Activated B cell treated with CpG ODN at 0.5 μM for 24 hours (primary cell): ENCODE results near the gene NDOR1. TPM values are rescaled to one million over a fixed set of nuclear protein-coding genes. Genes with fewer than 3 reads are reported as not detected.

Experiments
- ATAC-seq: fragments of 200-7000 bp; cut with Tn5 transposase; one replicate; pipeline ENCODE4 v1.10.0; 2021; ENCODE audit warnings: low read depth, mild to moderate bottlenecking, moderate library complexity
- CTCF ChIA-PET: fragments of 350-600 bp; sonication (Branson Sonifier 250); formaldehyde crosslinking; loops from one replicate; lab custom pipeline; 2021; ENCODE audit warnings: antibody characterized with exemption; lab: Charles Lee
- POLR2A ChIA-PET: fragments of 350-600 bp; sonication (Branson Sonifier 250); formaldehyde crosslinking; loops from one replicate; lab custom pipeline; 2021; ENCODE audit warnings: antibody characterized with exemption; lab: Charles Lee
- DNase-seq: peaks from one replicate; pipeline ENCODE4 v3.0.0; 2022
- H3K27ac Mint-ChIP-seq: one replicate; pipeline ENCODE4 v1.8.0; 2020; ENCODE audit warnings: mixed read lengths
- H3K27me3 Mint-ChIP-seq: one replicate; pipeline ENCODE4 v1.8.0; 2021; ENCODE audit warnings: mixed read lengths
- H3K36me3 Mint-ChIP-seq: one replicate; pipeline ENCODE4 v1.8.0; 2021; ENCODE audit warnings: low read depth, mixed read lengths
- H3K4me1 Mint-ChIP-seq: one replicate; pipeline ENCODE4 v1.8.0; 2021; ENCODE audit warnings: mixed read lengths
- H3K4me3 Mint-ChIP-seq: one replicate; pipeline ENCODE4 v1.8.0; 2020; ENCODE audit warnings: mild to moderate bottlenecking, mixed read lengths
- H3K9me3 Mint-ChIP-seq: one replicate; pipeline ENCODE4 v1.8.0; 2020; ENCODE audit warnings: mixed read lengths
- intact Hi-C: fragments of 100-400 bp; cut with micrococcal nuclease; formaldehyde crosslinking; loops from one replicate; pipeline ENCODE4 v1.15.1; 2024
- total RNA-seq: library from RNA; stranded (reverse); gene quantifications from 2 replicates; pipeline ENCODE4 v1.2.3, GENCODE V29; 2022
- TF ChIP-seq, protein P1 (sequence below): fragments of 200-600 bp; IDR thresholded peaks from one replicate; pipeline ENCODE4 v1.8.0; 2022; ENCODE audit warnings: antibody characterized with exemption, mild to moderate bottlenecking

NDOR1 gene
- total RNA-seq, 1 donor from 2014 or later, result 38.7 TPM

- CTCF ChIA-PET, result interaction anchor here (0.9 kb wide), 1 partner anchor 15 kb away, joined by 3 read pairs; no protein-coding TSS in a partner anchor
- Mint-ChIP-seq H3K4me1 (peaks cover 28% of the 10 kb centered on the region), H3K27ac (no peak overlapping the region), H3K4me3 (no peak overlapping the region), H3K36me3 (peaks cover 25% of the 10 kb centered on the region), H3K9me3 (no peaks in the 10 kb centered on the region), H3K27me3 (no peaks in the 10 kb centered on the region)
- ATAC-seq (no peak), DNase-seq (no peak)
- intact Hi-C loops, result no loop called here
- POLR2A ChIA-PET, result interaction anchor here (0.6 to 0.8 kb wide), 2 partner anchors 31 to 41 kb away, joined by 3 to 4 read pairs; no protein-coding TSS in a partner anchor
- TF ChIP-seq, protein P1, sequence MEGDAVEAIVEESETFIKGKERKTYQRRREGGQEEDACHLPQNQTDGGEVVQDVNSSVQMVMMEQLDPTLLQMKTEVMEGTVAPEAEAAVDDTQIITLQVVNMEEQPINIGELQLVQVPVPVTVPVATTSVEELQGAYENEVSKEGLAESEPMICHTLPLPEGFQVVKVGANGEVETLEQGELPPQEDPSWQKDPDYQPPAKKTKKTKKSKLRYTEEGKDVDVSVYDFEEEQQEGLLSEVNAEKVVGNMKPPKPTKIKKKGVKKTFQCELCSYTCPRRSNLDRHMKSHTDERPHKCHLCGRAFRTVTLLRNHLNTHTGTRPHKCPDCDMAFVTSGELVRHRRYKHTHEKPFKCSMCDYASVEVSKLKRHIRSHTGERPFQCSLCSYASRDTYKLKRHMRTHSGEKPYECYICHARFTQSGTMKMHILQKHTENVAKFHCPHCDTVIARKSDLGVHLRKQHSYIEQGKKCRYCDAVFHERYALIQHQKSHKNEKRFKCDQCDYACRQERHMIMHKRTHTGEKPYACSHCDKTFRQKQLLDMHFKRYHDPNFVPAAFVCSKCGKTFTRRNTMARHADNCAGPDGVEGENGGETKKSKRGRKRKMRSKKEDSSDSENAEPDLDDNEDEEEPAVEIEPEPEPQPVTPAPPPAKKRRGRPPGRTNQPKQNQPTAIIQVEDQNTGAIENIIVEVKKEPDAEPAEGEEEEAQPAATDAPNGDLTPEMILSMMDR, result no peak
These were observed 13.6 kb upstream of the NDOR1 start for GRCh38 chr9:137191691-137192447.

GRCh38 chr9:137192448-137192780 lies 13.1 kb upstream of the NDOR1 start:
- ChIA-PET POLR2A (interaction anchor here (0.6 to 0.8 kb wide), 2 partner anchors 31 to 41 kb away, joined by 3 to 4 read pairs; no protein-coding TSS in a partner anchor), CTCF (no interaction called here)
- intact Hi-C loops, result no loop called here
- TF ChIP-seq, protein P1, result no peak
- DNase-seq, result no peak
- H3K9me3 Mint-ChIP-seq, result no peaks in the 10 kb centered on the region
- H3K4me3 Mint-ChIP-seq, result no peak overlapping the region
- no peak for ATAC-seq
- H3K27me3 Mint-ChIP-seq, result no peaks in the 10 kb centered on the region
- H3K36me3 Mint-ChIP-seq, result peaks cover 24% of the 10 kb centered on the region
- H3K4me1 Mint-ChIP-seq, result peaks cover 23% of the 10 kb centered on the region
- H3K27ac Mint-ChIP-seq, result no peak overlapping the region

DNA sequence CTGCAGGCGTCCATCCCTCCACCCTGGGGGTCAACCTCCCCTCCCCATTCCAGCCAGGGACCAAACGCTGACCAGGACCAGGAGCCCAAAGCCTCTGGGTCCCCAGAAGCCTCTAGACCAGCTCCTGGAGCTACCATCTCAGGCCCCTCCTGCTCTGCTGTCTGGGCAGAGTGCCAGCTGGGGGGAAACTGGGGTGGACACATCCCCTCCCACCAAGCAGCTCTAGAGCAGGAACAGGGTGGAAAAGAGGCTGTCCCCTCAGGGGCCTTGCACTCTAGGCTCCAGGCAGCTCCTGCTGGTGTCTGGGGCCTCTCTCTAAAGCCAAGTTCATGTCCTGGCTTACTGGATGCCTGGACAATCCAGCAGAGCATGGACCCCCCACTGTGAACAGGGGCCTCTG lies 12.6 kb upstream of the NDOR1 start:
- DNase-seq, result no peak
- Mint-ChIP-seq H3K4me3 (no peak overlapping the region), H3K27me3 (no peaks in the 10 kb centered on the region), H3K4me1 (peaks cover 19% of the 10 kb centered on the region), H3K27ac (no peak overlapping the region), H3K36me3 (peaks cover 19% of the 10 kb centered on the region), H3K9me3 (no peaks in the 10 kb centered on the region)
- TF ChIP-seq, protein P1, result no peak
- intact Hi-C loops, result no loop called here
- no peak for ATAC-seq
- ChIA-PET POLR2A (interaction anchor here (0.6 kb wide), 1 partner anchor 42 kb away, joined by 3 read pairs; no protein-coding TSS in a partner anchor), CTCF (no interaction called here)

DNA sequence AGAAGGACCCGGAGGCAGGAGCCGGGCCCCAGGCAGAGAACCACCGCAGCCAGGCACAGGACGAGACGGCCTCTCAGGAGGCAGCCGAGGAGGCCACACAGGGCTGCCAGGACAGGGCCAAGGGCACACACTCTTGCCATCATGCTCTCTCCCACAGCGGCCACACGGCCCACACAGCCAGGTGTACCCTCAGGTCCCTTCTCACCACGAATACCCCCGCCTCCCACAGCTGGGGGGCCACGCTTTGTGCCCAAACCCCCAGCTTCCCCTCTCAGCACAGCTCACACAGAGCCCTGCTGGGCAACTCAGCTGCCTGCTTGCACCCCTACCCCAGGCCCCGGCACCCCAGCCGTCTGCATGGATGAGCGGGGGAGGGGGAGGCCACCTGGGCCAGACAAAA lies 11.7 kb upstream of the NDOR1 start:
- CTCF ChIA-PET, result no interaction called here
- Mint-ChIP-seq H3K36me3 (peaks cover 16% of the 10 kb centered on the region), H3K4me3 (no peak overlapping the region), H3K4me1 (peaks cover 17% of the 10 kb centered on the region), H3K27me3 (no peaks in the 10 kb centered on the region), H3K27ac (no peak overlapping the region), H3K9me3 (no peaks in the 10 kb centered on the region)
- POLR2A ChIA-PET, result no interaction called here
- DNase-seq (no peak), ATAC-seq (no peak)
- TF ChIP-seq, protein P1, result no peak
- intact Hi-C loops, result no loop called here

DNA sequence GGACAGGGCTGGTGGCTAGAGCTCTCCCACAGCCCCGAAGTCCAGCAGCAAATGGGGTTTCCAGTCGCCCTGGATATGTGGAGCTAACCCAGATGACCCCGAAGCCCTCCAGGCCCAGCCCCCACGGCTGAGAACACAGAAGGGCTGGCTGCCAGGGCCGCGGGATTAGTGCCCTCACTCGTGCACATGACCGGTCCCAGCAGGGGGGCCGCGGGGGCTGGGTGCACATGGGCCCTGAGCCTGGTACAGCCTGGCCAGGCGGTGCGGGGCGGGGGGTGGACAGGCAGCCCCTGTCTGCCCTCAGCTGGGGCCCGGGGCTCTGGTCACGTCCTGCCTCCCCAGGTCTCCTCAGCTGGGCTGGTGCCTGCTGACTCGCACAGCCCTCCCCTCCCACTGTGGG lies 11.1 kb upstream of the NDOR1 start:
- intact Hi-C loops, result no loop called here
- TF ChIP-seq, protein P1, result no peak
- ChIA-PET CTCF (no interaction called here), POLR2A (no interaction called here)
- Mint-ChIP-seq H3K4me3 (no peak overlapping the region), H3K36me3 (peaks cover 11% of the 10 kb centered on the region), H3K4me1 (peaks cover 14% of the 10 kb centered on the region), H3K27me3 (no peaks in the 10 kb centered on the region), H3K27ac (no peak overlapping the region), H3K9me3 (no peaks in the 10 kb centered on the region)
- no peak for DNase-seq
- no peak for ATAC-seq
